GM18526 (cell line): ENCODE measurements around the gene ZNF75A.

Experiments used
- POLR2A ChIP-seq: IDR thresholded peaks from 3 replicates; pipeline ENCODE4 v1.6.1; 2011; ENCODE audit not compliant: insufficient read length; ENCODE audit errors: extremely low read depth

ZNF75A gene

DNA sequence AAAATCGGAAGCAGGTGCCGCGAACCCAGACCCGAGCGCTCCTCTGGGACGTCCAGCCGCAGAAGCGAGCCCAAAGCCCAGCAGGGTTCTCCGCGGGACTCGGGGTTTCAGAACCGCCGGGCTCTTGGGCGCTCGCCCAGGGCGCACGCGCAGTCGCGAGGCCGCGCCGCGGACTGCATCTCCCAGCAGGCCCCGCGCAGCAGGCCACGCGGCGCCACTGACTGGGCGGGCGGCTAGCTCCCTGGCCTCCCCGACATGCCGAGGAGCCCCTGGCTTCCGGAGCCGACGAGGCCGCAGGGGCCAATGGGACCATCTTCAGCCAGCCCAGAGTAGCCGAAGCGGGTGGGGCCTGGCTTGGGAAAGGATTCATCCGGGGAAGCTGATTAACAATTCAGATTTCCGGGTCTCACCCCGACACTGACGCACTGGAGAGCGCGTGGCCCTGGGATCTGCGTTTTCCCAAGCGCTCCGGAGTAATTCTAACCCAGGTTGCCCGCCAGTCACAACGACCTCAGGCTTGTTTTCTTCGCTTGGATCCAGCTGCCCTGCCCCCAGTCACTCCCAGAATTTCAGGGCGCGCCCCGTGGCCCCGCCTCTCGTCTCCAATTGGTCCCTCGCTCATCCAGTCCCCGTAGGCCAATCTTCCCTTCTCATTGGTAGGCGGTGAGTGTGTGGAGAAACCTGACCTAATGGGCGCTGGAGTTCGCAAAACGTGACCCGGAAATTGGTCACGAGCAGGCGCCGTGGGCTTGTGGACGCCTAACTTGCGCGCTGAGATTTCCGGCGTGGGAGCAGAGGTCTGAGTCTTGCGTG lies 22.4 kb upstream of the ZNF75A start, which contains the start of gene ZNF263:
Gene ZNF263 (plus strand): TSS at position 762 of the 813 bp plus-strand sequence. CDS start 328 bp downstream, outside the sequence.
- TF ChIP-seq POLR2A: peak; percentile 64

DNA sequence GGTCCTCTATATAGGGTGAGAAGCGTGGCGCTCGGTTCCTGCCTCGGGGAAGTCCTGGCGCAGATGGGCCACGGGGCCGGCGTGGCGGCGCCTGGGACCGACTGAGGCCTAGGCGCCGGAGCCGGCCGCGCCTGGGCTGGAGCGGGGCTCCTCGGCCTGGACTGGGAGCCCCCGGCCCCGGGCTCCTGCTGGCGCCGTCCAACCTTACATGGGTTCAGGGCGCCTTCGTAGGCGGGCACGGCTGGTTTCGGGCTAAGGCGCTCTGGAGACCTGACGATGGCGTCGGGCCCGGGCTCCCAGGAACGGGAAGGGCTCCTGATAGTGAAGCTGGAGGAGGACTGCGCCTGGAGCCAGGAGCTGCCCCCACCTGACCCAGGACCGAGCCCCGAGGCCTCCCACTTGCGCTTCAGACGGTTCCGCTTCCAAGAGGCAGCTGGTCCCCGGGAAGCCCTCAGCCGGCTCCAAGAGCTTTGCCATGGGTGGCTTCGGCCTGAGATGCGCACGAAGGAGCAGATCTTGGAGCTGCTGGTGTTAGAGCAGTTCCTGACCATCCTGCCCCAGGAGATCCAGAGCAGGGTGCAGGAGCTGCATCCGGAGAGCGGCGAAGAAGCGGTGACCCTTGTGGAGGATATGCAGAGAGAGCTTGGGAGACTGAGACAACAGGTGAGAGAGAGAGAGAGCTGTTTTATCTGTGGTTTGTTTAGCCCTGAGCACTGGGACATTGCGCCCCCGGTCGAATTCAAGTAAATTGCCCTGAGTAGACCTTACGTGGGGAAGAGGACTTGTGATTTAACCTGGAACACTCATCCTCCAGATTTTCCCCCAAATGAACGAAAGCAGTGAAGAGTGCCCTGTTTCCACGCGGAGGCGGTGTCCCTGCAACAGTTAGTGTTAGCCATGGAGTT lies 21.5 kb upstream of the ZNF75A start:
- TF ChIP-seq POLR2A: no peak

DNA sequence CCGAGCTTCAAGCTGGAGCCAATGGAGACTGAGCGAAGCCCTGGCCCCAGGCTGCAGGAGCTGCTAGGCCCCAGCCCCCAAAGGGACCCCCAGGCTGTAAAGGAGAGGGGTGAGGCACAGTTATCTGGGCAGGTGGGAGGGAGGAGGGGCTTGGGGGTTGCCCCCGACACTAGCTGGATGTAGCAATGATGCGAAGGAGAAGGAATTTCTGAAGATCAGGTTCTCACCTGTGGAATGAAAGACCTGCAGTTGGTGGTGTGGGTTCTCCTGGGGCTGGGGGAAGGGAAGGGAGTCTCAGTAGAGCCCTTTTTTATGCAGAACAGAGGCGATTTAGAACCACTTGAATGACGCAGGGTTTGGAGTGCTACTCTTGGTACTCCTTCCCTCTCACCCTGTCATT lies 20.2 kb upstream of the ZNF75A start:
- TF ChIP-seq POLR2A: no peak

DNA sequence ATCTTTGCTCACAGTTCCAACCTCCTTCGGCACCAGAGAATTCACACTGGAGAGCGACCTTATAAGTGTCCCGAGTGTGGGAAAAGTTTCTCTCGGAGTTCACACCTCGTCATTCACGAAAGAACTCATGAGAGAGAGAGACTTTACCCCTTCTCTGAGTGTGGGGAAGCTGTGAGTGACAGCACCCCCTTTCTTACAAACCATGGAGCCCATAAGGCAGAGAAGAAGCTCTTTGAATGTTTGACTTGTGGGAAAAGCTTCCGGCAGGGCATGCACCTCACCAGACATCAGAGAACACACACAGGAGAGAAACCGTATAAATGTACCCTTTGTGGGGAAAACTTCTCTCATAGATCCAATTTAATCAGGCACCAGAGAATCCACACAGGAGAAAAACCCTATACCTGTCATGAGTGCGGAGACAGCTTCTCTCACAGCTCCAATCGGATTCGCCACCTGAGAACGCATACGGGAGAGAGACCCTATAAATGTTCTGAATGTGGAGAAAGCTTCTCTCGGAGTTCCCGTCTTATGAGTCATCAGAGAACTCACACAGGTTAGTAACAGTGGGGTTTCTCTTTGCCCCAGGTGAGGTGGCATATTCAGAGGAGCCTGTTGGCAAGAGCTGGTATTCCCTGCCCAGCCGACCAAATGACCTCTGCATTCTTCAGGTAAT lies 15.2 kb upstream of the ZNF75A start:
- TF ChIP-seq POLR2A: no peak

DNA sequence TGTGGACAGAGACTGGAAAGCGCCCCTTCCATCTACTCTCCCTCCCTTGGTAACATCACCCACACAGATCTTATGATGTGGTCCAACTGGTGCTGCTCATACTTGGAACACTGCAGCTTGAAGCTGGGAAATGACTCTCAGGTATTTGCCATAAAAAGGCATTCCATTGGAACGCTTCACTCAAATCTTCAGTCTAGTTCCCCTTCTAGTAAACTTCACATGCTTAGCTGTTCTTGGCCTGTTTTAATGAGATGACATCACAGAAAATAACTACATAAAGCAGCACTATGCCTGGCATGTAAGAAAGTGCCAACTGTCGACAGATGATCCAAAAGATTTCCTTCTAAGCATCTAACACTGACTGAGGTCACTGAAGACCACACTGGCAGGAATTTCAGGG lies 12.7 kb upstream of the ZNF75A start:
- TF ChIP-seq POLR2A: no peak

DNA sequence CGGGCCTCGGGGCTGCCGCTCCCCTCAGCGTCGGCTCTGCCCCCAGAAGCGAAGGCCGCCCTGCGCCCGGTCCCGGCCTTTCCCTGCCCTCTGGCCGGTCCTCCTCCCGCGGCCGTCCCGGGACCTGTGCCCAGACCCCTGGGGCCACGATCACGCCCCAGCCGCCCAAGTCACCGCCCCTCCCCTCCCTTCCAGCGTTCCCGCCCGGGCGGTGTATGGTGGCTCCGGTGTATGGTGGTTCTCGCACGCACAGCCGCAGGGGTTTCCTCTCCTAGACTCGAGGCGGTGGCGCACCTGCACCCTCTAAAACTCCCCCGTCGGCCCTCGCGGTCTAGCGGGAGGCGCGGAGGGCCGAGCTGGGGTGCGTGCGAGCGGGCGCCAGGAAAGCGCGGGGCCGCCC lies 10.1 kb upstream of the ZNF75A start:
- TF ChIP-seq POLR2A: no peak

DNA sequence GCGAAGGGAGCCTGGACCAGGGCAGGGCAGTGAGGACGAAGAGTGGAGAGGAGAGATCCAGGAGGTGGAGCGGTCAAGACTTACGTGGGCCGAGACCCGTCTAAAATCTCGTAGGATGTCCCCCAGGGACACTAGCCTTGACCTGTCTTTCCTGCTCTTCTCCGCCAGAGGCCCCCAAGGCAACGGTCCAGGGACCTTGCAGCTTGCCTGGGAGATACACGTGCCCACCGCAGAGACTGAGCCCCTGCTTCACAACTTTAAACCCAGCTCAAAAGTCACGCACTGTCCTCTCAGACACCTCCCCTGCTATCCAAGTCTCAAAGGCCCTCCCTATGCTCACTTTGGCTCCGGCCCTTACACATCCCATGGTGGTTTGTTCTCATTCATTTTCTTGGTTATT lies 9.5 kb upstream of the ZNF75A start:
- no peak for TF ChIP-seq POLR2A

DNA sequence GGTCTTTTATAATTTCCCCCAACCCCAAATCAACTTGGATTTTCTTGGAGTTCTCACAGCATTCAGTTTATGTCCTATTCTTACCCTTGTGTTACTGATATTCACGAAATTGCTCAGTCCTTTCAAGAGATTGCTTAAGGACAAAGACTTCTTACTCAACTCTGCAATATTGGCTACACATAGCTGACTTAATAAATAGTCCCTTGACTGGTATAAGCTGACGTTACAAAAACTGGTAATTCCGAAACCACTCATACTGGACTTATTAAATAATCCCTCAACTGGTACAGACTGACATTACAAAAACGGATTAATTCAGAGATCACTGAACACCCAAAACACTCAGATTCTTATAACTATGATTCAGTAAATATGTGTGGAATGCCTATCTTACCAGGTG lies 927 bp upstream of the ZNF75A start:
- TF ChIP-seq POLR2A: no peak

DNA sequence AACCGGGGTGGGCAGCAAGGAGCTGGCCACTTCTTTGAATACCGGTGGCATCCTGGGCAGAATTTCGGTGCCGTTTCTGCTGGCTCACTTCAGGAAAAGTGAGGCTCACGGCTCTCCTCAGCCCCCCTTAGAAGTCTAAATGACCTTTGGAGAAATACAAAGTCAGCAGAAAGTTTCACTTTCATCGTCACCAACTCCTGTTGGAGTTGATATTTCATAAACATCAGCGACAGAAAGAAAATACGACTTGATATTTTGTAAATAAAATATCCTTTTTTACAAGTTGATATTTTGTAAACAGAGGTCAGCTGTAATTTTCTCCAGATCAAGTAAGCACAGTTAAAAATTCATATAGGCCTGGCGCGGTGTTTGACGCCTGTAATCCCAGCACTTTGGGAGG lies 781 bp downstream of the ZNF75A start:
- no peak for TF ChIP-seq POLR2A

DNA sequence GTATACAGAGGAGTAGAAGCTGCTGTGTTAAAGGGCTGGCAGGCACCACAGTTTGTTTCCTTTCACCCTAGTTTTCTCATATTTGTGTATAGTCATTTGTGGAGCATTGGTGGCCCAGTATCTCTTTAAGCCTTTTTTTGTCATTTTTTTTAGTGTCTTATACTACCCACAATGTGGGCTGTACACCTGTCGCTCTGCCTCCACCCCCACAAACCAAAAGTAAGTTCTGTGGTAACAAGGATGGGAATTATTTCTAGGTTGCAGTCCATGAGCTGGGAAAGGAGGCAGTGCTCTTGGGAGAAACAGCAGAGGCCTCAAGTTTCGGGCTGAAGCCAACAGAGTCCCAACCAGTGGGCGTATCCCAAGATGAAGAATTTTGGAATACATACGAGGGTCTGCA lies 6.2 kb downstream of the ZNF75A start:
- no peak for TF ChIP-seq POLR2A

DNA sequence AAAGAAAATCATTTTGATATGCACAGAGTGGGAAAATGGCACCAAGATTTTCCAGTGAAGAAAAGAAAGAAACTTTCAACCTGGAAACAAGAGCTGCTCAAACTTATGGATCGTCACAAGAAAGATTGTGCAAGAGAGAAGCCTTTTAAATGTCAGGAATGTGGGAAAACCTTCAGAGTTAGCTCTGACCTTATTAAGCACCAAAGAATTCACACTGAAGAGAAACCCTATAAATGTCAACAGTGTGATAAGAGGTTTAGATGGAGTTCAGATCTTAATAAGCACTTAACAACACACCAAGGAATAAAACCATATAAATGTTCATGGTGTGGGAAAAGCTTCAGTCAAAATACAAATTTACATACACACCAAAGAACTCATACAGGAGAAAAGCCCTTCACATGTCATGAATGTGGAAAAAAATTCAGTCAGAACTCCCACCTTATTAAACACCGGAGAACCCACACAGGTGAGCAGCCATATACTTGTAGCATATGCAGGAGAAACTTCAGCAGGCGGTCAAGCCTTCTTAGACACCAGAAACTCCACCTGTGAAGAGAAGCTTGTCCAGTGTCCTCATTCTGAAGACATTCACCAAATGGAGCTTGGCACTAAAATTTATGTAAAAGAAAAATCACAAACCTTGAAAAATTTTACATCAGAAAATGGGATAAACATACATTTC lies 12.2 kb downstream of the ZNF75A start:
- no peak for TF ChIP-seq POLR2A

DNA sequence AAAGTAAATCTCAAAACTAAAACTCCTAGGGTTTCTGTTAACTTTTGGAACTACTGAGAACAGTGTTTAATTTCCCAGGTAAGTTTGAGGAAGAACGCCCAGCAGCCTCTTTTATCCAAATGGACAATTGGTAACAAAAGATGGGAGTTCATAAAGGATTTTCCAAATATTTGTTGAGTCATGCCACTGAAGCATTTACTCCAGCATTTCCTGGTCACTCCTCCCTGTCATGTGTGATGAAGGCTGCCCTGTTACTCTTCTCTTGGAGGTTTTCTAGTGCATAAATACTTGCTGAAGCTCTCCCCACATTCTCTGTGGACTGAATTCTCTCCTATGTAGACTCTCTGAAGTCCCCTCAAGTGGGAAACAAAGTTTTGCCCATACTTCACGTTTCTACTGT lies 16.5 kb downstream of the ZNF75A start:
- no peak for TF ChIP-seq POLR2A

DNA sequence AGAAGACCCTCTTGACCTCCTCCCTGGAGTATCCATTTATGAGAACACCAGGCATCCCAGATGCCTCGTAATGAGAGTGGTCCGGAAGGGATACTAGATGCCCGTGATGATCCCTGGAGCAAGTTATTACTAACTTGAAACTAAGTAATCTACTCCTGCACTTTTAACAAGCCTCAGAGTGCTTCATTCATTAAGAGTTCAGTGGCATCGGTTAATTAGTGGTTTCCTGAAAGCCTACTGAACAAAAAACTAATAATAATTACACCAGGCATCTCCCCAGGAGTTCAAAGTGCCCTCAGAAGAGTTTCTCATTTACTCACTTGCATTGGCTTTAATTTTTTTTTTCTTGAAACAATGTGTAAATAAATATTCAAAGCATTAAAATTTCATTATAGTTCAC lies 22.2 kb downstream of the ZNF75A start:
- no peak for TF ChIP-seq POLR2A

DNA sequence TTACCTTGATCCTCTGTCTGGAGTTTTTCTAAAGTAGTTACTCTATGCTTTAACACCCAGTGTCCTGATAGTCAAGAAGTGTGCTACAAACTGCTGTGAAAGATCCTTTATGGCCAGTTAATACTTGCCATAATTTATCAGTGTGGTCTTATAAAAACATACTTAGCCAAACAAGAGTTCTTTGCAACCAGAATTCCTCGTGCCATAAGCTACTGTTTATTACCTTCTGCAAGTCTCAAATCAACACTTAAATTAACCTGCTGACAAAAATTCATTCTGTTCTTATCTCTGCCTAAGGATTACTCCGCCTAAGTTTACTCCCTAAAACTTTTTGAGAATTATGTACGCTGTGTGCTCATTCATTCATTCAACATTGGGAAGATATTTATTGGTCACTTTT lies 22.8 kb downstream of the ZNF75A start:
- no peak for TF ChIP-seq POLR2A

DNA sequence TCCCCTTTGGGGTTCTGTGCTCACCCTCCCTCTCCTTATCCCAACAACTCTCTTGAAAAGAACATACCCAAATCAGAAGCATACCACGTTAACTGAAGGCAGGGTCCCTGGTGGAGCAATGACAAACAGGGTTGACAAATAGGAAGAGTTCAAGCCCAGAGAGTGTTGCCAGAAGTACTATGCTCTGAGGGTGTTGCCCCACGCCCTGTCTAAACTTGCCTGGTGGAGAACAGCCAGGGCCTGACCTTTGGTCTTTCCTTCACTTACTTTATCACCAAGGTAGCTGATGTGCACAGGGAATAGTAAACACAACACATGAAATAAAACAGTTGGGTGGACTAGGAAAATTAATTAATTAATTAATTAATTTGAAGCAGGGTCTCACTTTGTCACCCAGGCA lies 23.3 kb downstream of the ZNF75A start:
- TF ChIP-seq POLR2A: no peak
